Stimulated activated CD8-positive, alpha-beta memory T cell treated with anti-CD3 and anti-CD28 coated beads, Interleukin-2, amount 100 ng/mL, for 1 hour (primary cell): ENCODE results near the gene CAVIN2.

ENCODE experiments used
- DNase-seq, 2 donors: peaks; one replicate each; pipeline ENCODE4 v3.0.0-alpha.2; 2020; ENCODE audit warnings: low read depth in 2 of 2

Gene CAVIN2, protein sequence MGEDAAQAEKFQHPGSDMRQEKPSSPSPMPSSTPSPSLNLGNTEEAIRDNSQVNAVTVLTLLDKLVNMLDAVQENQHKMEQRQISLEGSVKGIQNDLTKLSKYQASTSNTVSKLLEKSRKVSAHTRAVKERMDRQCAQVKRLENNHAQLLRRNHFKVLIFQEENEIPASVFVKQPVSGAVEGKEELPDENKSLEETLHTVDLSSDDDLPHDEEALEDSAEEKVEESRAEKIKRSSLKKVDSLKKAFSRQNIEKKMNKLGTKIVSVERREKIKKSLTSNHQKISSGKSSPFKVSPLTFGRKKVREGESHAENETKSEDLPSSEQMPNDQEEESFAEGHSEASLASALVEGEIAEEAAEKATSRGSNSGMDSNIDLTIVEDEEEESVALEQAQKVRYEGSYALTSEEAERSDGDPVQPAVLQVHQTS

DNA sequence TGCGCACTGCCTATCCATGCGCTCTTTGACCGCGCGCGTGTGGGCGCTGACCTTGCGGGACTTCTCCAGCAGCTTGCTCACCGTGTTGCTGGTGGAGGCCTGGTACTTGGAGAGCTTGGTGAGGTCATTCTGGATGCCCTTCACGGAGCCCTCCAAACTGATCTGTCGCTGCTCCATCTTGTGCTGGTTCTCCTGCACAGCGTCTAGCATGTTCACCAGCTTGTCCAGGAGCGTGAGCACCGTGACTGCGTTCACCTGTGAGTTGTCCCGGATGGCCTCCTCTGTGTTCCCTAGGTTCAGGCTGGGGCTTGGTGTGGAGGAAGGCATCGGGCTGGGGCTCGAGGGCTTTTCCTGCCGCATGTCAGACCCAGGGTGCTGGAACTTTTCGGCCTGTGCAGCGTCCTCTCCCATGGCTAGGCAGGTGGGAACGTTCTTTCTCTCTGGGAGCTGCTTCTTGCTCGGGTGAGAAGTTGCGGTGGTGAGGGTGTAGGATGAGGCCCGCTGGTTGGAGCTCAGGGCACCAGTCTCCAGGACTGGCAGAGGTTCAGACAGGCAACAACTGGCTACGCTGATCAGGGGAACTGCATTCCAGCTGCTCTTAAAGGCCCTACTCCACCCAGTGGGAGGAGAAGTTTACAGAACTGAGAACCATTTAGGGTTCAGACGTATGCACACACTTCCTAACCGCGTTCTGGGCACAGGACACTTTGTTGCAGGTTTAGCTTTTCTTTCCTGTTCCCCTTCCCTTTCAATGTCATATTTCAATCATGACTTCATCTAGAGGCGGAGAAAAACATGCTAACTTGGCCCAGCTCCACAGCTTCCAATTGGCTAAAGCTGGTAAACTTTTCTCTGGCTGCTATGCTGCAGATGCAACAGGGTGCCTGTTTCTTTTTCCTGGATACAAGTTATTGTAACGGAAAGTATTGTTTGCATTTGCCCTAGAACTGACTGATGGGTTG lies at the start of gene CAVIN2:
Gene CAVIN2, minus strand, starts transcription at position 574 of the 962 bp plus-strand sequence. Its CDS starts 163 bp downstream, at position 411.
- DNase-seq = no peak

DNA sequence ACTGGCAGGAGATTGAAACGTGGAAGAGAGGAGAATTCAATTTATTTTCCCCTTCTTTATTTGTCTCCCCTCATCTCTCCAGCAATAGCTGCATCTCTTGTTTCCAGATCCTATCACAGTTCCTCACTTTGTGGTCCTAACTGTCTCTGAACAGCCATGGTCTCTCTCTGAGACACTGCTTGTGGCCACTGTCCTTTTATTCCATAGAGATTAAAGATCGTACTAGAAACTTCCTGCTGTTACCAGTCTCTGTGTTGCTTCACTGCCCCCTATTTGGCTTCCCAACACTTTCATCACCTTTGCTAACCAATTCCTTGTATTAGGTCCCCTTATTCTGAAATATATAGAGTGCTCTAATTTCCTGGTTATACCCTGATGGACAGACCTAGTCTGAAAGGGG lies 48.9 kb upstream of the CAVIN2 start:
- no peak for DNase-seq

DNA sequence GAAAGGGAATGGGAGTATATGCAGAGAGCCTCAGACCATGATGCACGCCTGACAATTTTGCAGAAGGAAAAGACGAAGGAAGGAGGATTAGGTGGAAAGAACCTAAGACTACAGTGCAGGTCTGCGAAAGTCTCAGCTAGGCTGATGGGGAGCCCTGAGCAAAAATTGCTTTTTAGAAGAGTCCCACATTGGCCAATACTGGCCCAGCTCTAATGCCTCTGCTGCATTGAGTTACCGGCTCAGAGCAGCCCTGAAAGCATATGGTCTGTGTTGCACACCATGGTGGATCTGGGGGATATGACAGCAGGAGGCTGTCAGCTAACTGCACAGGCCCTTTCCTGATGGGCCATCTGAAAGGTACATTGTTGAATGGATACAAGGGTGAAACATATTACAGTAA lies 48.3 kb upstream of the CAVIN2 start:
- no peak for DNase-seq

DNA sequence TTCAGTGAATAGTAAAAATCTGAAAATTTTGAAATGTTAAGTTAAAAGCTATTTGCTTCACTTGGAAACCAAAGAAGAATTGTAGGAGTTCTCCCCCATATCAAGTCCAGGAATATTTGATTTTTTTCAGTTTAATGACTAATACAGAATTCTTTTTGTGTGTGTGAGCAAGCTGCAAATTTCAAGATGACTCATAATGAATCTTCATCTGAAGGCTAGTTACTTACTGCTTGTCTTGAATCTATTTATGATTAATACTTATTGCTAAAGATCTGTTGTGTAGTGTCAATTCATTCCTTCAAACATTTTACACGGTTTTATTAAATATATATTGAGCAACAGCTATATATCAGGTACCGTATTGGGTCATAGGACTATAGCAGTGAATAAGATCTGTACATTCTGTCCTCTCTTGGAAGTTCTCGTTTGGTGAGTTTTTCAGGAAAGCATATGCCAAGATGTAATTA lies 47.8 kb upstream of the CAVIN2 start:
- no peak for DNase-seq

DNA sequence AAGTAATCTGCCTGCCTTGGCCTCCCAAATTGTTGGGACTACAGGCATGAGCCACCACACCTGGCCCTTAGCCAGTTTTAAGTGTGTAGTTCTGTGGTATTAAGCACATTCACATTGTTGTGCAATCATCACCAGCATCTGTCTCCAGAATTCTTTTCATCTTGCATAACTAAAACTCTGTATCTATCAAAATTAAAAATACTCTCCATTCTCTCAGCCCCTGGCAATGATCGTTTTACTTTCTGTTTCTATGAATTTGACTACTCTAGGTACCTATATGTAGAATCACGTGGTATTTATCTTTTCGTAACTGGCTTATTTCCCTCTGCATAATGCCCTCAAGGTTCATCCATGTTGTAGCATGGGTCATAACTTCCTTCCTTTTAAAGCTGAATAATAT lies 45.5 kb upstream of the CAVIN2 start:
- no peak for DNase-seq

DNA sequence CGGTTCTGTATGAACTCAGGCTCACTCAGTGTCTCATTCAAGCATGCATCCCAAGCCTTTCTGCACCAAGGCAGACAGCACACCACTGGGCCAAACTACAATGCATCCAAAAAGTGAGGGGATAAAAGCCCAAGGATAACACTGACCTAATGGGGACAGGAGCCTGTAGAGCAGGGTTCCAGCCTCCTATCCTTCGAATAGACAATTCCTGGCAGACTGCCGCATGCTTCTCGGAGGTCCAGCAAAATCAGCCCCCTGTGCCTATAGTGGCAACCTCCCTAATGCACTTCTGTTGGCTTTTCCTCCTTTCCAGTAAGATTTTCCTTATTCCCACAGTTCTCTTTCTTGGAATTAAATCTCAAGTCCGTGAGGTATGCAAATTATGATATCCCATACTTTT lies 44.8 kb upstream of the CAVIN2 start:
- no peak for DNase-seq

DNA sequence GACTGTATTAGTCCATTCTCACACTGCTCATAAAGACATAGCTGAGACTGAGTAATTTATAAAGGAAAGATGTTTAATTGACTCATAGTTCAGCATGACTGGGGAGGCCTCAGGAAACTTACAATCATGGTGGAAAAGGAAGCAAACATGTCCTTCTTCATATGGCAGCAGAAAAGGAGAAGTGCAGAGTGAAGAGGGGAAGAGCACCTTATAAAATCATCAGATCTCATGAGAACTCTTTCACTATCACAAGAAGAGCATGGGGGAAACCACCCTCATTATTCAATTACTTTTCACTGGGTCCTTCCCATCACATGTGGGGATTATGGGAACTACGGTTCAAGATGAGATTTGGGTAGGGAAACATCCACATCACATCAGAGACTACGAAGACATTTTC lies 43.0 kb upstream of the CAVIN2 start:
- DNase-seq = no peak

DNA sequence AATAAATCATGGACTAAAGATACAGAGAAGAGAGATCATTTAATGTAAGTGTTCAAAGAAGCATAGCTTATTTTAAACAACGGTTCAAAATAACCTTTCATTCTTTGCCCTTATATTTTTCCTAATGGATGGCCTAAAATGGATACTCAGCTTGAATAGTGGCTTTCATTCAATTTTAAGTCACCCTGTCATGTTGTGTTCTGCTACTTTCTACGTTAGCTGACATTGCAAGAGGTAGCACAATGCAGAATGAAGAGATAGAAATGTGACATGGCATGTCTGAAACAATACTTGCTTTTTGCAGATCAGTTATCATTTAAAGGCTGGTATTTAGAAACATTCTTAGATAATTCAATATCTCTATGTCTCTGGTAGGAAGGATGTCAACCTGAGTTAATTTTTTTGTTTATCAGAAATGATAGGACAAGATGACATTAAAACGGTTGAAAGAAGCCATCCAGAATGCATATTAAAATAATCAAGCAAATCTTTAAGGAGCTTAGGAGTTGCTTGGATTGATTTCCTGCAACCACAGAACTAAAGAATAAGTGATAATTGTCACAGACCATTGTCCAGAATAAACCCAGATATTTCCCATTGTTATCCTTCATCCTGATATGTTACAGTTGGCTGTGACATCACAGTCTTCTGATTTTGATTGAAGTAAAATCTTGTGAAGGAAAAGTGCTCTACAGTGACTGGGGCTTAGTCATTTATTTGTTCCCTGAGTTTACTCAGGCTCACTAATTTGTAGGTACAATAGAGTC lies 41.7 kb upstream of the CAVIN2 start:
- no peak for DNase-seq

DNA sequence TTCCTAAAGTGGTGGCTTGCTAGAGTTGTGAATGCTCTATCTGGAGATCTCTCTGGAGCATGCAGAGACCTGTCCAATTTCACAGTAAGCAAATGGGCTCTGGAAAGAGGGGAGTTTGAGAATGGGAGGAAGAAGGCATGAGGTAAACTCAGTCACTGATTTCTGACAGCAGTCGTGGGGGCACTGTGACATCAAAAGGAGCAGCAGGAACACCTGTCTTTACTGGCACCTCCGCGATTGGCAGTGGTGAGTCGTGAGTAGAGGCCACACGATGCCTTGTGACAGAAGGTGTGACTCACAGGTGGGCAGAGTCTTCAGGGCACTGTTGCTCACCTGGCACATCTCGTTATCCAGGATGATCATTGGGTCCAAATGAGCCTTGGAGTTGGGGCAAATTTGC lies 38.8 kb upstream of the CAVIN2 start:
- DNase-seq = no peak

DNA sequence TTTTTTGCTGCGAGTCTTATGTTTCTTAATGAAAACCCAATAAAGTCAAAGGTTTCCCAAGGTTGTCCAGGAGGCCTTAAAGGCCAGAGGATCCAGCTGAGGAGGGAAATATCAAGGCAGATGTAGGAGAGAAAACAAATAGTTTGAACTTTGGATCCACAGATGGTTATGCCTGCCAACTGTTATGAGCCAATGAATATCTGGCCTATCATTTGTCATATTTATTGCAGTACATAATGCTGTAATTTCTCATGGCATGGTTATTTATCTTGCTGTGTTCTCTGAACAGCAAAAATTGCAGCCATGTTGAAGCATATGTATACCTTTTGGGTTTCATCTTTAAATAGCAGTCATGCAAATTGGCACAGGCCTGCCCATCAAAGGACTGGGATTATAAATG lies 38.2 kb upstream of the CAVIN2 start:
- DNase-seq = no peak

DNA sequence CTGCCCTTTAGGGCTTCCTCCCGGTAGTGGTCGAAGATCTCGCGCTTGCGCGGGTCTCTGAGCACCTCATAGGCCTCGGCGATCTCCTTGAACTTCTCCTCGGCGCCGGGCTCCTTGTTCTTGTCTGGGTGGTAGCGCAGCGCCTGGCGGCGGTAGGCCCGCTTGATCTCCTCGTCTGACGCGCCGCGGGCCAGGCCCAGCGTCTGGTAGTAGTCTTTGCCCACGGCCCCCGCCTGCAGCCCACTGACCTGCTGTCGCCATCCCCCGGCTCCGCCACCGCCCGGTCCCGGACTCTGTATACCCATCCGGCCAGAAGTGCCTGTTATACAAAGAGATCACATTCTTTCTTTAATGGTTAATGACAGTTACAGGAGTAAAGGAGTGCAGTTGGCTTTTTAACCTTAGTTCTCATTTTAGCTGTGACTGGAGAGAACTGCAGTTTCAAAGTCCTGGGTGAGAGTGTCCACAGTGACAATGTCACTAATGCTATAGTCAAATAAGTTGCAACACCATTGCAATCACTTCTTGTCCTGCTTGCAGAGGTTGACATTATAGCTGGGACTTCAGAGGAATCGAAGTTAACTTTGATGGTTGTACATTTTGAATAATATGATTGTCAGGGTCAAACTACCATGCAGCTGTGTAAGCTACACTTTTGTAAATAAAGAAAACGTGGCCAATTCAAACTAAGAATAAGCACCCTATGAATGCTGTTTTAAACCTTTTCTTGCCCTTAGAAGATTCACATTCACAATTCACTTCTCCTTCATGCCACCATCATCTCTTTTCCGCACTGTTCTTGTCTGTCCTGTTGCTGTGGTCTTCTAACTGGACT lies 35.3 kb upstream of the CAVIN2 start:
- DNase-seq = no peak

DNA sequence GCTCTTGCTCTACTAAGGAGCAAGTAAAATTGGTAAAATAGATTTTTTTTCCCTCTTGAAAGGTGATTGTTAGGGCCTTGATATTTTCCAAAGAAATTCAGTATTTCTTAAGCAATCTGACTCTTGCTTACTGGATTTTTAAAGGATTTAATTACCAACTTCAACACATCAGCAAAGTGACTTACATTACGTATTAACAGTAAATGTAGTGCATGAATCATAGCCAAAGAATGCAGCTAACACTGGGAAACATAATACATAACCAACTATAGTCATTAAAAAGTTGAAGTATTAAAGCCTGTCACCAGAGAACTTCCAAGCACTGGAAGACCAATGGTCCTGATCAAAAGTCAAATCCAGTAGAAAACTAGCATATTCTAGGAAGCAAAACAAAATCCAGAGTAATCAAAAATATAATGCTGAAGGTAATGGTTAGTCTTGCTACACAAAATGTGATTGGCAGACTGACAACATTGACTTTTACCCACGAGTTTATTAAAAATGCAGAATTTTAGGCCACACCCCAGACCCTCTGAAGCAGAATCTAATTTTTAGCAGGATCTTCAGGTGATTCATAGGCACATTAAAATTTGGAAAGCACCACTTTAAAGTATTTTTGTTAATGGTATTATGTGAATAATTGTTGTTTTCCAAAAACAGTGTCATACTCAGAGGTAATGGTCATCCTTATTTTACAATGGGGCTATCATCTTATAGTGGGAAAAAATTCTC lies 31.8 kb upstream of the CAVIN2 start:
- DNase-seq = no peak

DNA sequence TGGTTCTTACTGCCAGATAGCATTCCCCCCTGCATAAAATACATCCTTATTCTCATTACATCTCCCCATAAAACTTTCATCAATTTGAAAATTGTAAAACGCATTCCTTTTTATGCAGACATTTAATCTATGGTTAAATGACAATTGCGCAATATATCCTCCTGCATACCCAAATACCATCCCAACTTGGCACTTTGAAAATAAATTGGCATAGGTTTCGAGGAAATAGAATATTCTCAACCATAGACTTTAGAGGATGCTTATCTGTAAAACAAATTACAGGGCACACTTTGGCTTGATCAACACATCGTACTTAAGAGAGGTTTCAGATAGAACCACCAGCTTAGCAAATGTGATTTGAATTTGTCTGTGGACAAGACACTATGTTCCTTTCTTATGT lies 31.0 kb upstream of the CAVIN2 start:
- no peak for DNase-seq

DNA sequence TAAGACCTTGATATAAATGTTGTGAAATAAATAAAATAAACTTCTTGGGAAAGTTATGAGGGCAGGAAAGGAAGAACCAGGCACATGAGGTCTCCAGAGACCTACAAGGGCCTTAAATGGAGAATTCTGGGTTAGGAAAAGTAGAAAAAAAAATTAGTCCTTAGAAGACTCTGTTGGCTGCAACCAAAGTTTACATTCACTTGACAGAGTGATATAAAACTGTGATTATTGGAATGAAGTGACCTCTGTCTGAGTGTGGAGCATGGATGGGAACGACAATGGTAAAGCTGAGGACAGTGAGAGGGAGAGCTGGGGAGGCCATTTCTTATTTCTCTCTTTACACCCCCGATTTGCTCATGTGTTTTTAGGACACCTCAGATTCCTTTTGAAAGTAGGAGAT lies 29.0 kb upstream of the CAVIN2 start:
- DNase-seq = no peak

DNA sequence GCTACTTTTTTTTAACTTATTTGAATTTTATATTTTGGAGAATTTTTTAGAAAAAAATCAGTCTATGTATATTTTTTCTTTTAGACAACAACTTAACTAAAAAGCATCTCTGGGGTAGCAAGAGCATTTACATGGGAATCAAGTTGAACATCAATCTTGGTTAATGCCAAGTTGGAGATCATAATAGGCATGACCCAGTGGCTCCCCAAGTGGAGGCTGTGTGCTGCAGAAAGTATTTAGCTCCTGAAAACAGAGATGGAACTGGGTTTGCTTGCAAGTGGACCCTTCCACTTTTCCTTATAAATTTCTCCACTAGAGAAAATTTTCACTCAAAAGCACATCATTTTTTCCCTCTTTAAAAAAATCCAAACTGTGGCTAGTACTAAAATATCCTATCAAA lies 23.9 kb upstream of the CAVIN2 start:
- DNase-seq = no peak

DNA sequence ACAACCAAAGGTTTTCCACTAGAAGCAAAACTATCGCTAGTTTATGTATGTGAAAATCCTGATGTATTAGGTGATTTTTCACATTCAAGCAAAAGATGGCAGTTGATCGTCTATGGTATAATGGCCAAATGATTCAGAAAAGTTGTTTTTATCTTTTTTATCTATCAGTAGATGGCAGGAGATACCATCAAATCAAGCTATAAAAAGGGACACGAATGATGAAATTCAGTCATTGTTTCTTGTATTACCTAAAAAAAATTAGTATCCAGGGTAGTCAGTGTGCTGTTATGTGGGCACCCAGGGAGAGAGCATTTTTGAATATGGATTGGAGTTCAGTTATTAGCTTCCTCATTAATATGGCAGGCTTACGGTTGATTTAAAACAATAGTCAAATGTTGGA lies 22.9 kb upstream of the CAVIN2 start:
- DNase-seq = no peak

DNA sequence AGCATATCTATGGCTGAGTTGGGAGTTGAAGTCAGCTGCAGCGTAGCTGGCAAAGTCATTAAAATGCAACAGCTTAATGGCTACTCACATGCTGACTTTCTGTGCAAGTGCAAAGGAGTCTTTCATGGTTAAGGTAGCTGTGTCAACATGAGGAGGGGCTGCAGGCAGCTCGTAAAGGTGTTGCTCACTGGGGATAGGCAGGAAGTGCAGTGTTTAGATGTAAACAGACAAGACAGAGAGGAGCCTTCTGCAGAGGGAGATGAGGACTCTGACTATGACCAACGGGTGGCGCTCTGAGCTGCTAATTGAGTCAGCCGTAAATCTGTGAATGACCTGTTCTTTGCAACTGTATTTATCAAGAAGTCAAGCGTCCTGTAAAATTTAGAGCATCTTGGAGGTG lies 22.3 kb upstream of the CAVIN2 start:
- no peak for DNase-seq

DNA sequence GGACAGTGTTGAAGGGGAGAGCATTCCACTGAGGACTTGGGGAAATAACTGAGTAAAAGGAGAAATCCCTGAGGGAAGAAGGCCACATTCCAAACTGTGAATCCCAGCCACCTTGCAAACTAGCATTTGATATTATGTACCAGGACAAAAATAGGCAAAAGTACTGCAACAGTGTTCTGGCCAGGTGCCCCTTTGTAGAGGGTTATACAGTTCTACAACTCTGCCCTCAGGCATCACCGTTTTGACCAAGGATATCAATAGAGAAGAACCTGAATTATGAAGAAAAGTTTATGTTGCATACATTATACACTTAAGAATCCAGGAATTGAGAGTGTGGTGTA lies 20.6 kb upstream of the CAVIN2 start:
- no peak for DNase-seq

DNA sequence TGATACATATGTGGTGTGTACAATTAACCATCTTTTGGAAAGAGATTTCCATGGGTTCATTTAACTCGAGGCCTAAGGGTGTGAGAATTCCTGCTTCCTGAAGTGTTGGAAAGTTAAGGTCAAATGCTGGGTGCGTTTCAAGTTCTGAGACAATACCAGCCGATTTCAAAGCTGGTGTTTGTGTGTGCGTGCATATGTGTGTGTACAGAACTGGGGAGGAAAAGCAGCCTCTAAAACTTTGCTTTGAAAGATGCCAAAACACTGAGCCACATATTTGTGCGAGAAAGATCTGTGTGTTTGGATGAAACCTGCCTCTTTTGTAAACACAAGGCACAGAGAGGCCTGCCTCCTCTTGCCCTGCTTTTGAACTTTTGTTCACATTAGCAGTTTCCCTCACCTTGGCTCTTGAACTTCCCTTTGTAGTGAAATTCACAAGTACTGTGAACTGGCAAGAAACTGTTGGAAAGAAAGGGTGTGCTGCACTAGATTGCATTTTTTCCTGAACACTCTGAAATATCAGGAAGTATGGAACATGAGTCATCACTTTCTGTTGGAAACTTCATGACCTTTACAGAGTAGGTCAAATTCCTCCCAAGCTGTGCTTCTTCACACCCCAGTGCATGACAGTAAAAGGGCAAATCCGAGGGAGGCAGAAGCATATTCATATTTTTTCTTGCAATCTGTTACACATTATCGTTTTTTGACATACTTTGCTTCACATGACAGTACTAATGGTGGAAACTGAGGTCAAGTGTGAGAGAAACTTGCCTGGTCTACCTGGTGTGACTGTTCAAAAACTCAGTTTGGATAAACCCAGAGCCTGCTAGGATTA lies 20.0 kb upstream of the CAVIN2 start:
- DNase-seq = no peak

DNA sequence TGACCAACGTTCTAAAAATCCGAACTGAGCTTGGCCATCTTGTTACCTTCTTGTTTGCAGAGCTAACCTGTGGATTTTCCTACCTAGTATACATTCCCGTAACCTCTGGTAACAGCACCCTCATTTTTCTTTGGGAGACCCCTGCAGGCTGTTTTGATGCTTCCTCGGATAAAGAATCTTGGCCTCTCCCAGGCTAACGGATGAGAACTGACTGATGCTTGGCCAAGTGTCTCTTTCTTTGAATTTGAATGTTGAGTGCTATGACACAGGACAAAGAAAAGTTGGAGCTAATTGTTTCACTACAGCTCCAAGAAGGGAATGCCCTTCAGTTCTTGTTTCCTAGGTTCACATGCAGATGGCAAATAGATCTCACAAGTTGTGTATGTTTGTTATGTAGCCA lies 19.3 kb upstream of the CAVIN2 start:
- DNase-seq = no peak
